Measurements from ENCODE around the gene PROKR2.

PROKR2 gene

DNA sequence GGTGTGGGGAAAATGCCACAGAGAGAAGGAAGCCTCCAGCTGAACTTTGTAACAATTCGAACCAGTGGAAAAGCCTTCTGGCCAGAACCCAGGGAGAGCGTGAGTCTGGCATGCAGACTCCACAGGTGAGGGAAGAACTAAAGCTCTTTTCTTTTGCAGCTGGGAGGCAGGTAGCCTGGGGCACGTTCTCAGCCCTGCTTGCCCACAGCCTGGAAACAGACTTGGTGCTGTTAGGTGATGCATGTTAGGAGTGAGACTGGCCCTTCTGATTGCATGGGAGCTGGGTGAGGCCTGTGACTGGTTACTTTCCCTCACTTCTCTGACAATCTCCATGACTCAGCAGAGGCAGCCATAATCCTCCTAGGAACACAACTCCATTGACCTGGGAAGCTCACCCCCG lies 34.2 kb downstream of the PROKR2 start:
- DNase-seq: no peak

DNA sequence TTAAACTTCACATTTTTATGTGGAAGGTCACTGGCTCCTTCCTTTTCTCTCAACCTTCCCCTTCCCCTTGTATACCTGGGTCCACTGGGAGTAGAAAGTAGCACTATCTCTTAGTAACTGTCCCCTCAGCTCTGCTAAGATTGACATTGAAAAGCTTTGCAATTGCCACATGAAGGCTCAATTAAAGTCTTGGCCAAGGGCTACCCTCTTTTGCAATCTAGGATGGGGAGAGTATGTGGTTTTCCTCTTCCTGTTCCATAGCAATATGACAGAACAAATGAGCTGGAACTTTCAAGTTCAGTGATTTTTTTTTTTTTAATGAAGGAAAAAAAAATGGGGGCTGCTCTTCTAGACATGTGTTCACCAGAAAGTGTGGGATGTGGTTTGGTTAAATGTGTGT lies 37.1 kb downstream of the PROKR2 start:
- DNase-seq: no peak

DNA sequence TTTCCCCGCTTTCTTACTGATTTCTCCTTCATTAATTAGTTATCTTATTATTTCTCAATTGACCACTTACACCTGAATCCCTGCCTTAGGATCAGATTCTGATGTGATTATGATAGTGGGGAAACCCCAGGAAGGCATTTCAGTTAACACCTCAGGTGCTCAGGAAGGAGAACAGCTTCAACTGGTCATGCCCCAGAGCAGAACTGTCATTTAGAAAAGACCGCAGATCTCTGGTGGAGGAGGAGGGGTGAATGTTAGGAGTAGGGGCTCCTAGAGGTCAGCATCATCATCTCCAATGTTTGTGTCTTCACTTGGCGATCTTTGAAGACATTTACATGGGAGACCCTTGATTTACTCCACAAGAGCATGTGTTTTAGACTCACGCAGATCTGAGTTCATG lies 44.5 kb downstream of the PROKR2 start:
- no peak for DNase-seq

DNA sequence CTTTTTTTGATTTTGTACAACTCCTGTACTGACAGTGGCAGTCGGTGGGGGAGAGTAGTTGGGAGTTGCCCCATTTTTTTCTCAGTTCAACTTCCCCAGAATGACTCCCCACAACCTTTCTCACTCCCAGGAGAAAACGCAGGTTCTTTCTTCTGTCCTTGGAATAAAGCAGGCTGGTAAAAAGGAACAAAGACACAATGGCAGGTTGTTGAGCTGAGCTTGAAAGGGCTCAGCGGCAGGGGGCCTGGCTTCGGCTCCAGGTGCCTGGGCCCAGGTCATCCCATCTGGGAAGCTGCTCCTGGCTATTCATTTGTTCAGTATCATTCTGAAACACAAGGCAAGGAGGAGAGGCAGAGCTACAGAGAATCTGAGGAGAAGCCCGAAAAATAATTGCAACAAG lies 46.2 kb downstream of the PROKR2 start:
- DNase-seq: no peak

DNA sequence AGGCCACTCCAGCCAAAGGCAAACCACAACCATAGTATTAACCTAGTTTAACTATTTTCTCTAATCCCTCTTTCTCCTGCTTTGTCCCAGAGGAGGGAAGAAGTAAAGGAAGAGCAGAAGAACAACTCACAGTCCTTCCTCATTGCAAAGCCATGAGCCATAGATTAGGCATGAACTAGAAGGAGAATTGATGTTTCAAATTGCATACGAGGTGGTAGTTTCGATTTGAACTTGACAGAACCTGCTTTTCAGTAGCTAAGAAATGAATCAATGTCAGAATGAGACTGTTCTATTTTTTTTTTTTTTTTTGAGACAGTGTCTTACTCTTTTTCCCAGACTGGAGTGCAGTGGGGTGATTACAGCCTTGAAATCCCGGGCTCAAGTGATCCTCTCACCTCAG lies 48.3 kb downstream of the PROKR2 start:
- no peak for DNase-seq

DNA sequence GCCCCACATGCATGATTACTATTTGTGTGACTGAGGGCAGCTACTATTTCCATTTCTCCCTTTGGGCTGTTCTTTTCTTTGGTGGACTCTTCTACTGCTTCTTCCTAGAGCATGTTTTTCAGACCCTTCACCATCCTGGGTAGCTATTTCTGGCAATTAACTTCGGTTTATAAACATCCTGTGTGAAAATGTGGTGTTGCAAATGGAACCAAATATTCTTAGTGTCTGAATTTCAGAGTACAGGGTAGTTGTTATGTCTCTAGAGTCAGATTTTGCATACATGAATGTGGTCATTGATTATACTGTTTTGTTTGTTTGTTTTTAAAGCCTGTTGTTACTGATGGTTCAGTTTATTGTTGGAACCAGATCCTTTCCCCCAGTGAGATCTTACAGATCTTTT lies 49.7 kb downstream of the PROKR2 start:
- DNase-seq: no peak
